ENCODE measurements around the gene CACNA1C.

Gene CACNA1C

GRCh38 chr12:2323532-2324255 is 270.9 kb downstream of the CACNA1C start:
- no peak for DNase-seq (ENCODE audit: low read depth)

GRCh38 chr12:2324387-2324786 is 271.6 kb downstream of the CACNA1C start:
- no peak for DNase-seq (ENCODE audit: low read depth)

- DNase-seq (ENCODE audit: low read depth), result no peak
Measured at GRCh38 chr12:2325519-2325918, 272.7 kb downstream of the CACNA1C start.

GRCh38 chr12:2326470-2326869 is 273.7 kb downstream of the CACNA1C start:
- DNase-seq (ENCODE audit: low read depth), result no peak

GRCh38 chr12:2328661-2329060 is 275.9 kb downstream of the CACNA1C start:
- no peak for DNase-seq (ENCODE audit: low read depth)

GRCh38 chr12:2329661-2330210 is 276.9 kb downstream of the CACNA1C start:
- no peak for DNase-seq (ENCODE audit: low read depth)

GRCh38 chr12:2332236-2332635 is 279.4 kb downstream of the CACNA1C start:
- no peak for DNase-seq (ENCODE audit: low read depth)

GRCh38 chr12:2332947-2333346 is 280.2 kb downstream of the CACNA1C start:
- no peak for DNase-seq (ENCODE audit: low read depth)

GRCh38 chr12:2333491-2334195 is 280.9 kb downstream of the CACNA1C start:
- no peak for DNase-seq (ENCODE audit: low read depth)

GRCh38 chr12:2334271-2334670 is 281.5 kb downstream of the CACNA1C start:
- no peak for DNase-seq (ENCODE audit: low read depth)

GRCh38 chr12:2334689-2335088 is 281.9 kb downstream of the CACNA1C start:
- no peak for DNase-seq (ENCODE audit: low read depth)

GRCh38 chr12:2335109-2335508 is 282.3 kb downstream of the CACNA1C start:
- no peak for DNase-seq (ENCODE audit: low read depth)

GRCh38 chr12:2335513-2335912 is 282.7 kb downstream of the CACNA1C start:
- peak; percentile 62 for DNase-seq (ENCODE audit: low read depth)

- DNase-seq (ENCODE audit: low read depth), result no peak
Measured at GRCh38 chr12:2335916-2336315, 283.1 kb downstream of the CACNA1C start.

- peak; percentile 85 for DNase-seq (ENCODE audit: low read depth)
Measured at GRCh38 chr12:2336409-2336829, 283.6 kb downstream of the CACNA1C start.

GRCh38 chr12:2337031-2338010 is 284.5 kb downstream of the CACNA1C start:
- DNase-seq (ENCODE audit: low read depth), result no peak

GRCh38 chr12:2338381-2338780 is 285.6 kb downstream of the CACNA1C start:
- DNase-seq (ENCODE audit: low read depth), result no peak

GRCh38 chr12:2338991-2339431 is 286.2 kb downstream of the CACNA1C start:
- DNase-seq (ENCODE audit: low read depth), result peak; percentile 32

GRCh38 chr12:2341051-2341751 is 288.4 kb downstream of the CACNA1C start:
- DNase-seq (ENCODE audit: low read depth), result no peak

- peak; percentile 67 for DNase-seq (ENCODE audit: low read depth)
Measured at GRCh38 chr12:2341871-2342270, 289.1 kb downstream of the CACNA1C start.

GRCh38 chr12:2343681-2344080 is 290.9 kb downstream of the CACNA1C start:
- DNase-seq (ENCODE audit: low read depth), result no peak

All from GM04504 (cell line).